ENCODE data around the gene TMEM209.

GRCh38 chr7:130208516-130208915, 3.3 kb upstream of the TMEM209 start:
- TF ChIP-seq, protein P1, sequence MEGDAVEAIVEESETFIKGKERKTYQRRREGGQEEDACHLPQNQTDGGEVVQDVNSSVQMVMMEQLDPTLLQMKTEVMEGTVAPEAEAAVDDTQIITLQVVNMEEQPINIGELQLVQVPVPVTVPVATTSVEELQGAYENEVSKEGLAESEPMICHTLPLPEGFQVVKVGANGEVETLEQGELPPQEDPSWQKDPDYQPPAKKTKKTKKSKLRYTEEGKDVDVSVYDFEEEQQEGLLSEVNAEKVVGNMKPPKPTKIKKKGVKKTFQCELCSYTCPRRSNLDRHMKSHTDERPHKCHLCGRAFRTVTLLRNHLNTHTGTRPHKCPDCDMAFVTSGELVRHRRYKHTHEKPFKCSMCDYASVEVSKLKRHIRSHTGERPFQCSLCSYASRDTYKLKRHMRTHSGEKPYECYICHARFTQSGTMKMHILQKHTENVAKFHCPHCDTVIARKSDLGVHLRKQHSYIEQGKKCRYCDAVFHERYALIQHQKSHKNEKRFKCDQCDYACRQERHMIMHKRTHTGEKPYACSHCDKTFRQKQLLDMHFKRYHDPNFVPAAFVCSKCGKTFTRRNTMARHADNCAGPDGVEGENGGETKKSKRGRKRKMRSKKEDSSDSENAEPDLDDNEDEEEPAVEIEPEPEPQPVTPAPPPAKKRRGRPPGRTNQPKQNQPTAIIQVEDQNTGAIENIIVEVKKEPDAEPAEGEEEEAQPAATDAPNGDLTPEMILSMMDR (IDR thresholded peaks at IDR 0.05; ENCODE audit: insufficient read depth, low read depth, low read length): no peak
- TF ChIP-seq EZH2 (IDR thresholded peaks at IDR 0.05; ENCODE audit: insufficient read depth, low read length): no peak

Data from astrocyte (in vitro differentiated cells and primary cell).